ENCODE measurements around the gene EXOC6.

Gene EXOC6

DNA sequence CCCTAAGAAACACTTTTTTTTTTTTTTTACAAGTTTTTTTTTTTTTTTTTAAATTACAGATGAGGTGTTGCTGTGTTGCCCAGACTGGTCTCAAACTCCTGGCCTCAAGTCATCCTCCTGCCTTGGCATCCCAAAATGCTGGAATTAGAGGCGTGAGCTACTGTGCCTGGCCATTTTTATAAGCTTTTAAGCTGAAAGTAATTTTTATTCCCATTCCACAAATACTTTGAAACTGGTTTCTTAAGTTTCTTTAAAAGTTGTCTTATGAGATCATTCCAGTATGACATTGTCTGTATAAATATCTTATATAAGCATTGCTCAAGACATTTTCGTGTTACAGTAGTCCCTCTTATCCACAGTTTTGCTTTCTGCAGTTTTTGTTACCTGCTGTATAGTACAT, 150.9 kb downstream of the EXOC6 start:
- in situ Hi-C loops (cut with MboI; ENCODE audit: low sequenced_read_pairs): no loop called here

DNA sequence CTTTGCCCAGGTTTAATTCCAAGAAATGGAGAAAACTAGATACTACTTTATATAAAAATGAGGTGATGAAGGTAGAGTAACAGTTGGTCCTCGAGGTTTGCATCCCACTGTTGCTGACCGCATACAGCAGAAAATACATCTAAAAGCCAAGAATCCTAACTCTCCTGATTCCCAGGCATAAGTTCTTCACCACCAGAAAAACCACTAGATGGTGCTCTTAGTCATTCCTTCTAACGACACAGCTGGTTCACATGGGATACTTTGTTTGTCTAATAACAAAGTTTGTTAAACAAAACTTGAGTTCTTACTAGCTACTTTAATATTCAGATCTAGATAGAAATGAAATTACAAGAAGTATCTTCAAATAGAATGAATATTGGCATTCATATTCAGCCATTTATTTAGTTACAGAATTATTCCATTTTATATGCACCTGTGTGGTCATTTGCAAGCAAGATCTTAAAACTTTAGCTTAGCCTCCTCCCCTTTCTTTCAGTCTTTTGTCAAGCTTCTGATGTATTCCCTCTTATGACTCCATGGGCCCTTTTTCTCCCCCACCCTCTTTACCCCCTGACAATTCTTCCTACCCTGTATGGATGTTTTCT, 158.2 kb downstream of the EXOC6 start:
- in situ Hi-C loops (cut with MboI; ENCODE audit: low sequenced_read_pairs): no loop called here

DNA sequence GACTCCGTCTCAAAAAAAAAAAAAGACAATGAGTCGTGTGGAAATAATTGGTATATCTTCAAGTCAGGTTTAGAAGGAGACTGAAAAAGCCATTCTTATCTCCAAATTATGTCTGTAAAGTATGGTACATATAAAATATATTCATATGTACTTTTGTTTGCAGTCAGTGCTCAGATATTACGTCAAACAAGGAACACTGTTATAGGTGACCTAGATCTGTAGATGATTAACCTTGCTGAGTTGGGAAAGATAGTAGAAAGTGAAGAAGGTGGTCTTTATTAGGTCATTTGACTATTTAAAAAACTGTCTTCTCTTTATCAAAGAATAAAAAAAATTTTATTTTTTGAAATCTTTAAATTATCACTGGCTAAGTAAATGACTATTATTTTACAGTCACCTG, 167.4 kb downstream of the EXOC6 start:
- in situ Hi-C loops (cut with MboI; ENCODE audit: low sequenced_read_pairs): no loop called here

DNA sequence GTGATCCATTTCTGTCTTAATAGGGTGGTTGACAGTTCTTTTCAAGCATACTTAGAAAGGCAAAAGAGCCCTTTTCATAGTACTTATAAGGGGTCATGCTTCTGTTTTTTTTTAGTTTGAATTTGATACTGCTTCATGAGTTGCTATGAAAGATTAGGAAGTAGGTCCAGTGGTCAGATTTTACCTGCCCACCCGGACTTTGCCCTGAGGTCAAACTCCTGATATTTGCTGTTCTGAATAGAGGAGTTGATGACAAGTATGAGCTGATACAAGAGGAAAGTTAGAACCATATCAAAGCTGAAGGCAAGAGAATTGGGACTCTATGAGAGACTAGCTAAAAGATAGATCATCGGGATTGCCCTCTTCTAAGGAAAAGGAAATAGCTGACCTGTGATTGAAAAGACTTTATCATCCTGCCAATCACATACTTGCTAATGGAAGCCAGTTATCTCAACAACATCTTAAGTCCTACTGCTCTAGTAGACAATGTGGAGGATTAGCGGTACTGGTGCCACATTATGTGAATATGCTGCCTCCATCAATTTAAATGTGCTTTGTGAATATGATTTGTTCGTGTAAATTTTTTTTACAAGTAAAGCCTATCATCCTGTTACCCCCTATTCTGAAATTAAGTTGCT, 174.8 kb downstream of the EXOC6 start:
- in situ Hi-C loops (cut with MboI; ENCODE audit: low sequenced_read_pairs): no loop called here

DNA sequence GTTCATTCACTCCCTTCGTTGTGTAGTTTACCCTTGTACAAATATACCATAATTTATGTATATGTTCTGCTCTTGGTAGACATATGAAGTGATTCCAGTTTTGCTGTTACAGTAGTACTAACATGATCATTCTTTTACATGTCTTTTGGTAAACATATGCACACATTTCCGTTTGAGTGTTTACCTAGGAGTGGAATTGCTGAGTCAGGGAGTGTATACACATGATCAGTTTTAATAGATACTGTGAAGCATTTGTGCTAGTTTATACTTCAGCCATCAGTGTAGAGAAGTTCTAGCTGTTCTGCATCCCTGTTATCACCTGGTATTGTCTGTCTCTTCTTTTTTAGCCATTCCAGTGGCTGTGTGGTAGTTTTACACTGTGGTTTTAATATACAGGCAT, 177.8 kb downstream of the EXOC6 start:
- in situ Hi-C loops (cut with MboI; ENCODE audit: low sequenced_read_pairs): no loop called here

DNA sequence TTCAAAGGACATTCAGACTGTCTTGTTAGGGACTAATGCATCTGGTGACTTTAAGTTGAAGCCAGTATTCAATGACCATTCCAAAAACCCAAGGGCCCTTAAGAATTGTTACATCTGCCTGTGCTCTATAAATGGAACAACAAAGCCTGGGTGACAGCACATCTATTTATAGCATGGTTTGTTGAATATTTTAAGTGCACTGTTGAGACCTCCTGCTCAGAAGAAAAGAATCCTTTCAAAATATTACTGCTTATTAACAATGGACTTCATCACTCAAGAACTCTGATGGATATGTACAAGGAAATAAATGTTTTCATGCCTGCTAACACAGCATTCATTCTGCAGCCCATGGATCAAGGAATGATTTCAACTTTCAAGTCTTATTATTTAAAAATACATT, 179.2 kb downstream of the EXOC6 start:
- in situ Hi-C loops (cut with MboI; ENCODE audit: low sequenced_read_pairs): no loop called here

DNA sequence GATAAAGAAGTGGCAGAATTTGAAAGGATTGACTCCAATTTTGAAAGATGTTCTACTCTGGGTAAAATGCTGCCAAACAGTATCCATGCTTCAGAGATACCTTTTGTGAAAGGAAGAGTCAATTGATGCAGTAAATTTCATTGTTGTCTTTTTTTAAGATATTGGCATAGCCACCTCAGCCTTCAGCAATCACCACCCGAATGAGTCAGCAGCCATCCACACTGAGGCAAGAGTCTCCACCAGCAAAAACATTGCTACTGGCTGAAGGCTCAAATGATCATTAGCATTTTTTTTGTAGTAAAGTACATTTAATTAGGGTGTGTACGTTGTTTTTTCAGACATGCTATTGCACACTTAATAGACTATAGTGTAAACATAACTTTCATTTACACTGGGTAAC, 180.6 kb downstream of the EXOC6 start:
- in situ Hi-C loops (cut with MboI; ENCODE audit: low sequenced_read_pairs): no loop called here

DNA sequence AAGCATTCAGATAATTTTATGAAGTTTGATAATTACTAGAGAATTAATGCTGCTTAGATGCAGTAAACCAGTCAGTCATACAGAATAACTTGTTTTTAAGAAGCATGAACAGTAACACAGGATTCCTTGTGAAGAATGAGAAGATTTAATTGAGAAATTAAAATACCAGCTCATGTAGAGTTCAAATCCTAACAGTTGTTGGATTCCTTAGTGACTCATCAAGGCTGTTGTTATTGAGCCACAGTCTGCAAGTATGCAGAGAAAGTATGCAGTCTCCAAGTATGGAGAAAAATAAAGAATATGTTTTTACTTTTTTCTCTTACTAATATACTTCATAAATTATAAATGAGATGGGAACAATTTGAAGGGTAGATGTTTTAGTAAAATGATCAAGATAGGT, 182.1 kb downstream of the EXOC6 start:
- in situ Hi-C loops (cut with MboI; ENCODE audit: low sequenced_read_pairs): no loop called here

DNA sequence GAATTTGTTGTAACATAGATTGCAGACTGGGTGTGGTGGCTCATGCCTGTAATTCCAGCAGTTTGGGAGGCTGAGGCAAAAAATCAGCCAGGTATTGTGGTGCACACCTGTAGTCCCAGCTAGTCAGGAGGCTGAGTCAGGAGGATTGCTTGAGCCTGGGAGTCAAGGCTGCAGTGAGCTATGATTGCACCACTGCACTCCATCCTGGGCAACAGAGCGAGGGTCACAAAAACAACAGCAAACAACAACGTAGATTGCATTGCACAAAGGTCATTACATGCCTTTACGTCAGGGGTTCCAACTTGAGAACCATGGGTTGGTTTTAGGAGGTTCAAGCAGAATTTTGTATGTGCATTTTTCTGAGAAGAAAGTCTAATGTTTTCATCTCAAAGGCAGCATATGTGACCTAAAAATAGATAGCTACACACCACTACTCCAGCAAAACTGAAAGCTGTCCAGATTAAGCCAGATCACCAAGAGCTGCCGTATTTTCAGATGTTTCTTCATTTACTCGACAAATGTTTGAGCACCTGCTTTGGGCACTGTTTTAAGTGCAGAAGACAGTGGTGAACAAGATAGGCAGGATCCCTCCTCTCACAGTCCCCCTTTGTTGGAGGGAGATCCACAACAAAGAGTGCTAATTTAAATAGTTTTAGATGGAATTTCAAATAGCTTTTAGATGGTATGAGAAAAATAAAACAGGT, 183.9 kb downstream of the EXOC6 start:
- in situ Hi-C loops (cut with MboI; ENCODE audit: low sequenced_read_pairs): no loop called here

DNA sequence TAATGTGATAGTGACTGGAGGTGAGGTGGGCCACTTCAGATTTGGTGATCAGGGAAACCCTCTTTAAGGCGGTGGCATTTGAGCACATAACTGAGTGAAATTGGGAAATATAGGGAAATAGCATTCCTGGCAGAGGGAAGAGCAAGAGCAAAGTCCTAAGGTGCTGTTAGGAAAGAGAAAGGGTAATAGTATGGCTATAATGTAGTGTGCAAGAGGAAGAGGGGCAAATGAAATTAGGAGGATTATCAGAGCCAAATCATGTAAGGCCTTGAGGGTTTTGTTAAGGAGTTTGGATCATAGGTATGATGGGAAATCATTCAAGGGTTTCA, 184.5 kb downstream of the EXOC6 start:
- in situ Hi-C loops (cut with MboI; ENCODE audit: low sequenced_read_pairs): no loop called here

DNA sequence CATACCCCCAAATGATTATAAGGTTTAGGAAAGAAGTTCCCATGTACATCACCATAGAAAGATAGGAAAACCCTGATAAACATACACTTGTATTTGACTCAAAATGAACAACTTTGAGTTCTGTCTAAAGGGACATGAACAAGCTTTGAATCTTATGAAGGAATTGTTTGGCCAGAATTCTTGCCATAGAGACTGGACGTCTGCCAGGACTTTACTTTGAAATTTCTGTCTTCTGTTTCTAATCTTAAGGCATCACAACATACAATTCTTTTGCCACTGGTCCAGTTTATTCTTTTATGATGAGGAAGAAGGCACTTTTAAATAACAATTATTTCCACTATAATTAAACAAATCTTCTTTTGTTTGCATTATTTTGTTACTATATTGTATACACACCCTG, 186.1 kb downstream of the EXOC6 start:
- in situ Hi-C loops (cut with MboI; ENCODE audit: low sequenced_read_pairs): no loop called here

DNA sequence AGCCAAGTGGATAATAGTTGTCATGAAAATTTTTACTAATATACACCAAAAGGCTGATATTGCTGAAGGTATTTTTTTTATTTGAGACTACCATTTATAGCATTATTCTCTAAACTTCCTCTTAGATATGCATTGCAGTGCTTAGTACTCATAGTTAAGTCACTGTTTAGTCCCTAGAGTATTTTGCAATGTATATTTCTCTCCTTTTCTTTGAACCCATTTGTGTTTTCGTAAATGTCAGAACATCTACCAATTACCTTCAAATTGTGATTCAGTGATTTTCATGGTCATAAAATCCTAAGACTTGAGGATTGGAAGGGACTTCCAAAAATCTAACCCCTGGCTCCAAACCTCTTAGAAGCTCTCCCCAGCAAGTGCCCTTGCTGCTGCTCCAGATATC, 190.8 kb downstream of the EXOC6 start:
- in situ Hi-C loops (cut with MboI; ENCODE audit: low sequenced_read_pairs): no loop called here

DNA sequence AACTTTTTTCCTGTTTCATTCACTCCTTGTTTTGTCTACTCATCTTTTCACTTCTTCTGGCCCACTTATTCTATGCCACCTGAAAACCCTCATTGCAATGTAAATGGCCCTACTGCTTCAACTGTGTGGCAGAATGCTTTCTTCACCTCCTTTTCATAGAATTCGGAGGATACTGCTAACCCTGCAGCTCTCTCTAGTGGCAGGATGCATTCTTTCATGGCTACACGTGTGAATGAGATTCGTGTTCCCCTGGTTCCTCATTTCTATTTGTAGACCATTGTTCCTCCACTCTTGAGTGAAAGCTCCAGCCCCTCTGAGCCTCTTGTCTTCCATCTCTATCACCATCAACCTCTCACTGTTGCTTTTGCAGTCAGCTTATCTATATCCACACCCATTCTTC, 191.4 kb downstream of the EXOC6 start:
- in situ Hi-C loops (cut with MboI; ENCODE audit: low sequenced_read_pairs): no loop called here

DNA sequence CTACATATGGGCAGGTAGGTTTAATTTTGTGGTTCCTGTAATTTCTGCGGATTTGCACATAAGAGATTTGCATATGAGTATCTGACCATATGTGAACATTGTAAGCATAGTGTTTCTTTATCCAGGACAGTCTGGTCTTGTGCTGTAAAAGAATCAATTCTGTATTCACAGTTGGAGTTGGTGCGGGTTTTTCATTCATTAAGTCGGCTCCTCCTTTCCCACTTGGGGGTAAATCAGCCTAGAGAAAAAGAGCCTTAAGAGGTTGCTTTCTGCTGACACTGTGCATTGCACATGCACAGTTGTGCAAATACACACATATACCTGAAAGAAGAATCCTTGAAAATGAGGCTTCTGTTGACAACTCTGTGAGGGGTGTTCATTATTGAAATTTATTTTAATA, 206.2 kb downstream of the EXOC6 start:
- in situ Hi-C loops (cut with MboI; ENCODE audit: low sequenced_read_pairs): no loop called here

DNA sequence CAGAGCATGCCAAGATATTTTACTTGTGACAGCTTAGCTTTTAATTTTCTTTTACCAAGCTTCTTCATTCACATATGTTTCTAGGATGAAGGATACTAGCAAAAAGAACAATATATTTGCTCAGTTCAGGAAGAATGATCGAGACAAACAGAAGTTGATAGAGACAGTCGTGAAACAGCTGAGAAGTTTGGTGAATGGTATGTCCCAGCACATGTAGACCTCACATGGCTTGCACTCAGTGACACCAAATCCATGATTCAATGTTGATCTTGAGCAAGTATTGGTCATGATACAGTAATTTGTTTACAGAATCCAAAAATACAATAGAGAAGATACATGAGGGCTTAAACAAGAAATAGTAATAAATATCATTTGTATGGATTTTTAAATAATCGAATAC, 209.8 kb downstream of the EXOC6 start:
- in situ Hi-C loops (cut with MboI; ENCODE audit: low sequenced_read_pairs): no loop called here

DNA sequence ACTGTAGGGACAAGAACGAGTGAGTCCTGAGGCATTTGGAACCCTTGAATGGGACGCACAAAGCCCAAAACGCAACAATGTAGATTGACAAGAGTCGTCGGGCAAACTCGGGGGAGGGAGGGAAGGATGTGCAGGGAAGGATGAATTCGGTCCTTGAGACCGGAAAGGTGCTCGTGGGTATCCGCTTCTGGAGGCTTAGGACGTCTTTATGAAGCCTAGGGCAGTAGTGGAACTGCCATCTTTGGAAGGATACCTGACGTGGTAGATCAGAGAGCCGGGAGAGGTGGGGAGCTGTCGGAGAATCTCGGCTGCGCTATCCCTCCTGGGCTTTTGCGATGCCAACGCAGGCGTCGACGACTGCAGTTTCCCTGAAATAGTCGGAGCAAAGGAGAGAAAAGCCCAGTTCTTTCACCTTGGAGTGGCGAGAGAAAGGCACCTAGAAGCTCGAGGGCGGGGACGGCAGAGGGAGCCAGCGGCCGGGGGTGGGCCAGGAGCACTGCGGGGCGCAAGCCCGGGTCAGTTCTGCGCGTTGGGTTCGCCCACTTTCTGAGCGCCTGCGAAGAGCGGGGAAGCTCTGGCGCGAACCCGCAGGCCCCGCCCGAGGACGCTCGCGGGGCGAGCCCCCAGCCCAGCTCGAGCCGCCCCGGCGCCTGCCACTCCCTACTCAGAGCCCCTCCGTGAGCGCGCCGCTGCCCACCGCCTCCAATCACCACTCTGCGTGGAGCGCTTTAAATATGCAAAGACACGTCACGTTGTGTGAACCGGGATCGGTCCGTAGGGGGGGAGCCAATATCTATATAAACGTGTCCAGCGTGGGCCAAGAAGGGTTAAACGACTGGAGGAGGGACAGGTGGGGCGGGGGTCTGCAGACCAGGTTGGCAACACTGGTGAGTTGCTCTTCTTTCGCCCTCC, 211.9 kb downstream of the EXOC6 start, which contains the start of gene CYP26C1:
TSS of gene CYP26C1 (plus strand) at position 824 of the 912 bp plus-strand sequence. CDS start 466 bp downstream, outside the sequence.
- in situ Hi-C loops (cut with MboI; ENCODE audit: low sequenced_read_pairs): no loop called here

DNA sequence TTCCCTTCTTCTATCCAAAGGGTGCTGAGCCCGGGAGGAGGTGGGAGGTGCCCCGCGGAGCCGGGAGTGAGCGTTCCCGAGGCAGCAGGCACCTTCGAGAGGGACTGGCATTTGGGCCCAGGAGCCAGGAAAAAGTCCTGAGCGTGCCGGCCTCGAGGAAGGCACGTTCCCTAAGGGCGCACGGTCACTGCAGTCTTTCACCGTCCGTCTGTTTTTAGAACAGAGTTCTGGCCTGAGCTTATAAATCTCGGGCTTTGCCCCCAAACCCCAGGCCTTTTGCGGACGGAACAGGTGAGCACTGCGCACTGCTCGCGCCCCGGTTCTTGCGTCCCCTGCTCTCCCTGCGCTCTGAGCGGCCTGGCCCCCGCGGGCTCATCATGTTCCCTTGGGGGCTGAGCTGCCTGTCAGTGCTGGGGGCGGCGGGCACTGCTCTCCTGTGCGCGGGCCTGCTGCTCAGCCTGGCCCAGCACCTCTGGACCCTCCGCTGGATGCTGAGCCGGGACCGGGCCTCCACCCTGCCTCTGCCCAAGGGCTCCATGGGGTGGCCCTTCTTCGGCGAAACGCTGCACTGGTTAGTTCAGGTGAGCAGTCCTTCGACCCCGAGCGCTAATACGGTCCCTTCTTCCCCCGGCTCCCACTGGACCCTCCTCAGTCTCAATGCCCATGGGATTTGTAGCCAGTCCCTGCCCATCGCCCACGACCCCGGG, 212.7 kb downstream of the EXOC6 start:
- in situ Hi-C loops (cut with MboI; ENCODE audit: low sequenced_read_pairs): no loop called here

DNA sequence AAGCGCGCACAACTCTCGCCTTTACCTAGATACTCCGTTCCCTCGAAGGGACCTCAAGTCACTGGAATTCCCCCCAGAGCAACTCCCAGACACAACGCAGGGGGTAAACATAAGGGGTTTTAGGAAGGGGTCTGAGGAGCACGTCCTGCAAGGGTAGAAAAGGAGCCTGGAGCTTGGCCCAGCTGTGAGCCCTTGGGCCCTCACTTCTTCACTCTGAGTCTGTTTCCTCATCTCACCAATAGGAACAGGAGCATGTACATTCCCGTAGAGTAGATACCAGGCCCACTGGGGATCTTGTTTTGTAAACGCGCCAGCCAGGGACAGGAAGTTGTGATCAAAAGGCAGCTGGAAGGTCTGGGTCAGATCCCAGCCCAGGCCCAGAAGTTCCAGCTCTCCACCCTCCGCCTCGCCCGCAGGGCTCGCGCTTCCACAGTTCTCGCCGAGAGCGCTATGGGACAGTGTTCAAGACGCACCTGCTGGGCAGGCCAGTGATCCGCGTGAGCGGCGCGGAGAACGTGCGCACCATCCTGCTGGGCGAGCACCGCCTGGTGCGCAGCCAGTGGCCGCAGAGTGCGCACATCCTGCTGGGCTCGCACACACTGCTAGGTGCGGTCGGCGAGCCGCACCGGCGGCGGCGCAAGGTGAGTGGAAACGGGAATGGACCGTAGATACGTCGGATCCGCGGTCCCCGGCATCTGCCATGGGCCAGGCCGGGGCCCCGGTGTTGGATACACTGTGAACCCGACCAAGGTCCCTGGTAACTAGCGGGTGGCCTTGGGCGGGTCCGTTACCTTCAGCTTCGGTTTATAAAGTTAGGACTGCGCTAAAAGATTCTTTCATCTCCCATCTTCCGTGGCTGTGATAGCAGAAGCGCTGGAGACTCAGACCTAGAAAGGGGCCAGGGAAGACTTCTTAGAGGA, 213.5 kb downstream of the EXOC6 start:
- in situ Hi-C loops (cut with MboI; ENCODE audit: low sequenced_read_pairs): no loop called here

DNA sequence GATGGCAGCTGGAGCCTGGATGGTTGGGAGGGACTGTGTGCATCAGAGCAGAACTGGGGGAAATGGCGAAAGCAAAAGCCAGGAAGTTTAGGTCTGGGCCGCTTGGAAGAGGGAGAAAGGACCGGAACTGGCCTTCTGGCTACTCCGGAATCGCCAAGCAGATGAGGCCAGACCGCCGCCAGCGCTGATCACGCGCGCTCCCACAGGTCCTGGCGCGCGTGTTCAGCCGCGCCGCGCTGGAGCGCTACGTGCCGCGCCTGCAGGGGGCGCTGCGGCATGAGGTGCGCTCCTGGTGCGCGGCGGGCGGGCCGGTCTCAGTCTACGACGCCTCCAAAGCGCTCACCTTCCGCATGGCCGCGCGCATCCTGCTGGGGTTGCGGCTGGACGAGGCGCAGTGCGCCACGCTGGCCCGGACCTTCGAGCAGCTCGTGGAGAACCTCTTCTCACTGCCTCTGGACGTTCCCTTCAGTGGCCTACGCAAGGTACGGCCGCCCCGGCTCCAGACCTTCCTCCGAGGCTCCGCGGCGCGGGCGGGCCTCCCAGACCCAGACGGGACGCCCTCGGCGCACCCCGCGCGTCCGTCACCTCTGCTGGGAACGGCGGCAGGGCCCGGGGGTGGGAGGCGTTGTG, 214.3 kb downstream of the EXOC6 start:
- in situ Hi-C loops (cut with MboI; ENCODE audit: low sequenced_read_pairs): no loop called here
